Measurements from ENCODE around the gene OR4C11.

Gene OR4C11

DNA sequence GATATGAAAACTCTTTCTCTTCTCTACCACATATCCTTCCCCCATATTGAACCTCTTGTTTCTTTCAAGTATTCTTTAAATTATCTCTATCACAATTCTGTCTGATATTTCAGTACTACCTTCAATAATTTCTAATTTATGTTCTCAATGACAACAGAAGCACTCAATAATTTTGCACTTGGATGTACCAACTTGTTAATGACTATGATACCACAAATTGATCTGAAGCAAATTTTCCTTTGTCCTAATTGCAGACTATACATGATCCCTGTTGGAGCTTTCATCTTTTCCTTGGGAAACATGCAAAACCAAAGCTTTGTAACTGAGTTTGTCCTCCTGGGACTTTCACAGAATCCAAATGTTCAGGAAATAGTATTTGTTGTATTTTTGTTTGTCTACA lies 53.3 kb downstream of the OR4C11 start, which contains the start of gene OR4C15:
TSS of gene OR4C15 (plus strand) at position 301 of the 400 bp plus-strand sequence. CDS start at position 301, 0 bp downstream.
- no peak within 1 kb of the TSS for H3K4me3 ChIP-seq (ENCODE audit: low read length)
- no peak within 1 kb of the TSS for H3K9ac ChIP-seq (ENCODE audit: low read length)
- H3K36me3 ChIP-seq (replicated peaks; ENCODE audit: low read depth, low read length) = no peaks in the 10 kb centered on the region
- no peaks in the 10 kb centered on the region for H3K4me1 ChIP-seq (ENCODE audit: low read length)
- no peaks in the 10 kb centered on the region for H3K79me2 ChIP-seq (ENCODE audit: low read length)
- no peak within 1 kb of the TSS for H3K27ac ChIP-seq (ENCODE audit: low read length)
- H3K4me2 ChIP-seq (ENCODE audit: low read length) = no peak within 1 kb of the TSS
- no peaks in the 10 kb centered on the region for H3K27me3 ChIP-seq (ENCODE audit: low read depth, low read length)
- no peak for TF ChIP-seq EZH2phosphoT487 (IDR thresholded peaks at IDR 0.05; ENCODE audit: low read depth)
- TF ChIP-seq, protein P1, sequence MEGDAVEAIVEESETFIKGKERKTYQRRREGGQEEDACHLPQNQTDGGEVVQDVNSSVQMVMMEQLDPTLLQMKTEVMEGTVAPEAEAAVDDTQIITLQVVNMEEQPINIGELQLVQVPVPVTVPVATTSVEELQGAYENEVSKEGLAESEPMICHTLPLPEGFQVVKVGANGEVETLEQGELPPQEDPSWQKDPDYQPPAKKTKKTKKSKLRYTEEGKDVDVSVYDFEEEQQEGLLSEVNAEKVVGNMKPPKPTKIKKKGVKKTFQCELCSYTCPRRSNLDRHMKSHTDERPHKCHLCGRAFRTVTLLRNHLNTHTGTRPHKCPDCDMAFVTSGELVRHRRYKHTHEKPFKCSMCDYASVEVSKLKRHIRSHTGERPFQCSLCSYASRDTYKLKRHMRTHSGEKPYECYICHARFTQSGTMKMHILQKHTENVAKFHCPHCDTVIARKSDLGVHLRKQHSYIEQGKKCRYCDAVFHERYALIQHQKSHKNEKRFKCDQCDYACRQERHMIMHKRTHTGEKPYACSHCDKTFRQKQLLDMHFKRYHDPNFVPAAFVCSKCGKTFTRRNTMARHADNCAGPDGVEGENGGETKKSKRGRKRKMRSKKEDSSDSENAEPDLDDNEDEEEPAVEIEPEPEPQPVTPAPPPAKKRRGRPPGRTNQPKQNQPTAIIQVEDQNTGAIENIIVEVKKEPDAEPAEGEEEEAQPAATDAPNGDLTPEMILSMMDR (IDR thresholded peaks at IDR 0.05; ENCODE audit: low read depth, low read length) = no peak
- no peaks in the 10 kb centered on the region for H4K20me1 ChIP-seq (ENCODE audit: insufficient read depth, low read length)
- H2AFZ ChIP-seq (ENCODE audit: low read depth, low read length) = no peak within 1 kb of the TSS
- no peaks in the 10 kb centered on the region for H3K9me3 ChIP-seq (ENCODE audit: insufficient read depth, low read length)
